Spleen (tissue), 7 donors: Measurements from ENCODE around the gene MRRF.

Source experiments
- CTCF ChIP-seq, 11 experiments: fragments of 200-600 bp in 7 of 11; fragments of 450-650 bp in 4 of 11; sonication (generic) in 4 of 11; IDR thresholded peaks in 8 of 11; conservative IDR thresholded peaks in 3 of 11; 1 replicate in 7 of 11; 2 replicates in 4 of 11; pipeline versions ENCODE4 v1.4.0 to v1.8.0; 2016 to 2021; ENCODE audit warnings: antibody characterized with exemption in 11 of 11, inconsistent platforms in 4 of 11, mild to moderate bottlenecking in 1 of 11
- POLR2A ChIP-seq, 3 donors: fragments of 450-650 bp; IDR thresholded peaks; one replicate each; pipeline ENCODE4 v1.5.1; 2017; ENCODE audit warnings: antibody characterized with exemption in 3 of 3, mild to moderate bottlenecking in 1 of 3
- POLR2AphosphoS5 ChIP-seq, 3 donors: sonication (generic); formaldehyde crosslinking; IDR thresholded peaks; one replicate each; pipeline ENCODE4 v1.5.1; 2017; ENCODE audit warnings: antibody characterized with exemption in 3 of 3
- donor health status: DM: no; HTN: no; CAD: no; lungs with moderate emphysema.
- donor health status: DM: no; HTN: no; CAD: no.
- donor health status: DM: no; HTN: no; CAD: no.

DNA sequence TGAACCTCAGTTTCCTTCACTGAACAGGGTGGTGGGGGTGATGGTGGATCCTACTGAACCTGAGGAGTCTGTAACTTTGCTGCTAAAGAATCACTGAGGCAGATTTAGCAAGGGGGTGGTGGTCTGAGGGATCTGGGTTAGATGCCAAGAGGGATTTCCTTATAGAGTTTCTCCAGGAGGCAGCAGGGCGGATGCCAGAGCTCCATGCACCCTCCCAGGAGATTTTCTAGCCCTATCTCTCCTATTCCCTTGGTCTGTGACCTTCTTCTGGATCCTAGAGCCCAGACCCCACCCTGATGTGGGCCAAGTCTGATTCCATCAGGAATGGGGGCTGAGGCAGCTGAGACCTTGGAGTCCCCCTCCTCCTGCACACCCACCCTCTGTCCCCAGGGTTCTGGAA, 112.1 kb downstream of the MRRF start:
- TF ChIP-seq CTCF (IDR thresholded peaks at IDR 0.05 in 8 of 11, conservative IDR thresholded peaks at IDR 0.05 in 3 of 11) (no peak), POLR2A (IDR thresholded peaks at IDR 0.05) (no peak), POLR2AphosphoS5 (IDR thresholded peaks at IDR 0.05) (no peak)
